Calu3 (cell line): Measurements from ENCODE around the gene ROGDI. TPM values are rescaled to one million over a fixed set of nuclear protein-coding genes. Genes with fewer than 3 reads are reported as not detected.

Experiments used
- BruUV-seq: library from RNA; stranded (reverse); fragments of 400-500 nt; replicated peaks from 2 replicates; lab custom pipeline; 2021; lab: Mats Ljungman, UMichigan
- CTCF ChIA-PET: fragments of 300-600 bp; sonication (Branson Sonifier 250); formaldehyde crosslinking; loops from one replicate; lab custom pipeline; 2022; ENCODE audit warnings: antibody characterized with exemption; lab: Charles Lee
- DNase-seq: peaks from one replicate; pipeline ENCODE4 v3.0.0; 2022
- H3K27ac Mint-ChIP-seq: one replicate; pipeline ENCODE4 v1.8.0; 2022; ENCODE audit warnings: mixed read lengths; ENCODE audit not compliant: unreplicated experiment
- H3K27me3 Mint-ChIP-seq: one replicate; pipeline ENCODE4 v1.8.0; 2022; ENCODE audit warnings: mixed read lengths; ENCODE audit not compliant: unreplicated experiment
- H3K36me3 Mint-ChIP-seq: one replicate; pipeline ENCODE4 v1.8.0; 2022; ENCODE audit warnings: mild to moderate bottlenecking, moderate library complexity, mixed read lengths; ENCODE audit not compliant: insufficient read depth, unreplicated experiment
- H3K4me1 Mint-ChIP-seq: one replicate; pipeline ENCODE4 v1.8.0; 2022; ENCODE audit warnings: mild to moderate bottlenecking, low read depth, mixed read lengths; ENCODE audit not compliant: unreplicated experiment
- H3K4me3 Mint-ChIP-seq: one replicate; pipeline ENCODE4 v1.8.0; 2022; ENCODE audit warnings: mild to moderate bottlenecking, low read depth, moderate library complexity, mixed read lengths; ENCODE audit not compliant: unreplicated experiment
- H3K9me3 Mint-ChIP-seq: one replicate; pipeline ENCODE4 v1.8.0; 2022; ENCODE audit warnings: low read depth, mixed read lengths; ENCODE audit not compliant: unreplicated experiment
- CTCF ChIP-seq: fragments of 200-600 bp; IDR thresholded peaks from one replicate; pipeline ENCODE4 v1.8.0; 2022; ENCODE audit warnings: antibody characterized with exemption; ENCODE audit not compliant: unreplicated experiment
- intact Hi-C: fragments of 100-400 bp; cut with micrococcal nuclease; formaldehyde crosslinking; loops from one replicate; pipeline ENCODE4 v1.10.0; 2022; ENCODE audit not compliant: unreplicated experiment
- total RNA-seq: library from RNA; stranded (reverse); gene quantifications from 2 replicates; pipeline ENCODE4 v1.2.3, GENCODE V29; 2022

ROGDI gene
- total RNA-seq, 1 experiment from 2014 or later: 20.8 TPM

GRCh38 chr16:4806280-4806679 is 3.8 kb upstream of the ROGDI start:
- intact Hi-C loops: no loop called here
- Mint-ChIP-seq H3K9me3 (no peaks in the 10 kb centered on the region), H3K27me3 (no peaks in the 10 kb centered on the region), H3K36me3 (peaks cover 99% of the 10 kb centered on the region), H3K4me1 (no peaks in the 10 kb centered on the region), H3K4me3 (no peak overlapping the region), H3K27ac (no peak overlapping the region)
- no peak for DNase-seq
- no TSS peak for BruUV-seq
- CTCF ChIA-PET: interaction anchor here (0.6 kb wide), 1 partner anchor 59 kb away, joined by 3 read pairs; no protein-coding TSS in a partner anchor
- no peak for TF ChIP-seq CTCF

- DNase-seq: no peak
- BruUV-seq: no TSS peak
- peaks cover 7% of the 10 kb centered on the region for H3K4me1 Mint-ChIP-seq
- peaks cover 99% of the 10 kb centered on the region for H3K36me3 Mint-ChIP-seq
- no peak for TF ChIP-seq CTCF
- no peak overlapping the region for H3K4me3 Mint-ChIP-seq
- no peak overlapping the region for H3K27ac Mint-ChIP-seq
- intact Hi-C loops: no loop called here
- H3K27me3 Mint-ChIP-seq: no peaks in the 10 kb centered on the region
- CTCF ChIA-PET: no interaction called here
- no peaks in the 10 kb centered on the region for H3K9me3 Mint-ChIP-seq
Measured at GRCh38 chr16:4805231-4805630, 2.8 kb upstream of the ROGDI start.

GRCh38 chr16:4803898-4804762 is 1.7 kb upstream of the ROGDI start:
- peak overlapping the region; percentile 90 for H3K27ac Mint-ChIP-seq
- H3K4me1 Mint-ChIP-seq: peaks cover 9% of the 10 kb centered on the region
- DNase-seq: no peak
- H3K36me3 Mint-ChIP-seq: peaks cover 97% of the 10 kb centered on the region
- H3K9me3 Mint-ChIP-seq: no peaks in the 10 kb centered on the region
- intact Hi-C loops: loop anchor here (2.0 kb wide), 1 partner anchor 153 kb away; no protein-coding TSS in a partner anchor
- no TSS peak for BruUV-seq
- TF ChIP-seq CTCF: no peak
- peak overlapping the region; percentile 82 for H3K4me3 Mint-ChIP-seq
- no peaks in the 10 kb centered on the region for H3K27me3 Mint-ChIP-seq
- CTCF ChIA-PET: interaction anchor here (1.1 kb wide), 1 partner anchor 152 kb away, joined by 4 read pairs; no protein-coding TSS in a partner anchor

- DNase-seq: no peak
- H3K27me3 Mint-ChIP-seq: no peaks in the 10 kb centered on the region
- CTCF ChIA-PET: interaction anchor here (1.1 kb wide), 1 partner anchor 152 kb away, joined by 4 read pairs; no protein-coding TSS in a partner anchor
- TF ChIP-seq CTCF: no peak
- no TSS peak for BruUV-seq
- H3K9me3 Mint-ChIP-seq: no peaks in the 10 kb centered on the region
- H3K27ac Mint-ChIP-seq: peak overlapping the region; percentile 90
- intact Hi-C loops: loop anchor here (2.0 kb wide), 1 partner anchor 153 kb away; no protein-coding TSS in a partner anchor
- peaks cover 9% of the 10 kb centered on the region for H3K4me1 Mint-ChIP-seq
- peak overlapping the region; percentile 82 for H3K4me3 Mint-ChIP-seq
- H3K36me3 Mint-ChIP-seq: peaks cover 98% of the 10 kb centered on the region
Measured at GRCh38 chr16:4803401-4803844, 990 bp upstream of the ROGDI start.
